ENCODE measurements around the gene CREB5.

CREB5 gene

DNA sequence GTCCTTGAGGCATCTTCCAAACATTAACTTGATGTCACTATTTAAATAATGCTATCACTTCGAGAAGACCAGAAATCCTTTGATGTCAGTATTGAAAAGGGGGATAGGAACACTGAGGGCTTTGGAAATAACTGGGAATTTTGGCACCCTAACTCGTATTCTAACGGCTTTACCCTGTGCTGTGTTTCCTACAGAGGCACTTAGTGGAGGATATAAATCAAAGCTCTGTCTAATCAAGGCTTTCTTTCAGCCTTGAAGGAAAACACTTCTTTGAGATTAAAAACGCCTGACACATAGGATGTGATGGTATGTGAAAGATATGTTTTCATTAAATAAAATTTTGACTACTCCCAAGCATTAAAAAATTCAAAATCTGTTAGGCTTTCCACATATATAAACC, 62.3 kb downstream of the CREB5 start:
- no peak overlapping the region for H3K4me3 ChIP-seq (IDR thresholded peaks at IDR 0.05; ENCODE audit: insufficient read depth, low read depth, low read length)
- no peak for TF ChIP-seq CTCF (conservative IDR thresholded peaks at IDR 0.05; ENCODE audit: low read depth, low read length)
- no peaks in the 10 kb centered on the region for H3K27me3 ChIP-seq (ENCODE audit: insufficient read depth, low read depth)
- H4K20me1 ChIP-seq (ENCODE audit: insufficient read depth): no peaks in the 10 kb centered on the region
- H3K4me1 ChIP-seq (ENCODE audit: low read depth, poor library complexity, severe bottlenecking): no peaks in the 10 kb centered on the region
- H3K36me3 ChIP-seq (ENCODE audit: insufficient read depth): no peaks in the 10 kb centered on the region
- no peak overlapping the region for H2AFZ ChIP-seq (ENCODE audit: low read depth)
- no peaks in the 10 kb centered on the region for H3K79me2 ChIP-seq (ENCODE audit: insufficient read depth, low read depth)
- no peak overlapping the region for H3K27ac ChIP-seq
- no peak overlapping the region for H3K9ac ChIP-seq
- H3K4me2 ChIP-seq: no peak overlapping the region

DNA sequence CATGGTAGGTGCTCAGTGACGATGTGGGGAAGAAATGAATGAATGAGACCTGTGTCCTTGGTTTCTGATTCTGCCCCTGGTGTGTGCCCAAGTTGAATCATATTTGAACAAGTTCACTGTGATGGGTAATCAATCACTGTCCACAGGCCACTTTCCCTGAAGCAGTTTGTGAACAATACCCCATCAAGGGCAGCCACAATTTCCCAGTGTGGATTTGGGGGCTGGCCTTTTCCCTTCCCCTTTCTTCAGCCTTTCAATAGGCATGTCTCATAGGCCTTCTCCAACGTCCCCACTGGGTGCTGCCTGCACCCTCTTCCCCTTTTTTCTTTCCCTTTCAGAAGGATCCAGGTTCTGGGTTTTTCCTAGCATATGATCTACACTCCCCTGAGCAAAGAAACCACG, 64.7 kb downstream of the CREB5 start:
- Histone ChIP-seq H3K4me1 (ENCODE audit: low read depth, poor library complexity, severe bottlenecking) (no peaks in the 10 kb centered on the region), H3K4me3 (IDR thresholded peaks at IDR 0.05; ENCODE audit: insufficient read depth, low read depth, low read length) (no peak overlapping the region), H4K20me1 (ENCODE audit: insufficient read depth) (no peaks in the 10 kb centered on the region), H3K4me2 (no peak overlapping the region), H3K27ac (no peak overlapping the region), H3K9ac (no peak overlapping the region), H3K79me2 (ENCODE audit: insufficient read depth, low read depth) (no peaks in the 10 kb centered on the region), H3K27me3 (ENCODE audit: insufficient read depth, low read depth) (no peaks in the 10 kb centered on the region), H2AFZ (ENCODE audit: low read depth) (no peak overlapping the region), H3K36me3 (ENCODE audit: insufficient read depth) (no peaks in the 10 kb centered on the region)
- TF ChIP-seq CTCF (conservative IDR thresholded peaks at IDR 0.05; ENCODE audit: low read depth, low read length): no peak

GRCh38 chr7:28478656-28479055, 66.3 kb downstream of the CREB5 start:
- H3K9ac ChIP-seq: no peak overlapping the region
- no peak overlapping the region for H3K4me2 ChIP-seq
- H3K79me2 ChIP-seq (ENCODE audit: insufficient read depth, low read depth): no peaks in the 10 kb centered on the region
- H3K4me3 ChIP-seq (IDR thresholded peaks at IDR 0.05; ENCODE audit: insufficient read depth, low read depth, low read length): no peak overlapping the region
- no peaks in the 10 kb centered on the region for H3K27me3 ChIP-seq (ENCODE audit: insufficient read depth, low read depth)
- no peak overlapping the region for H2AFZ ChIP-seq (ENCODE audit: low read depth)
- H3K27ac ChIP-seq: no peak overlapping the region
- no peaks in the 10 kb centered on the region for H3K4me1 ChIP-seq (ENCODE audit: low read depth, poor library complexity, severe bottlenecking)
- no peak for TF ChIP-seq CTCF (conservative IDR thresholded peaks at IDR 0.05; ENCODE audit: low read depth, low read length)
- H4K20me1 ChIP-seq (ENCODE audit: insufficient read depth): no peaks in the 10 kb centered on the region
- no peaks in the 10 kb centered on the region for H3K36me3 ChIP-seq (ENCODE audit: insufficient read depth)

DNA sequence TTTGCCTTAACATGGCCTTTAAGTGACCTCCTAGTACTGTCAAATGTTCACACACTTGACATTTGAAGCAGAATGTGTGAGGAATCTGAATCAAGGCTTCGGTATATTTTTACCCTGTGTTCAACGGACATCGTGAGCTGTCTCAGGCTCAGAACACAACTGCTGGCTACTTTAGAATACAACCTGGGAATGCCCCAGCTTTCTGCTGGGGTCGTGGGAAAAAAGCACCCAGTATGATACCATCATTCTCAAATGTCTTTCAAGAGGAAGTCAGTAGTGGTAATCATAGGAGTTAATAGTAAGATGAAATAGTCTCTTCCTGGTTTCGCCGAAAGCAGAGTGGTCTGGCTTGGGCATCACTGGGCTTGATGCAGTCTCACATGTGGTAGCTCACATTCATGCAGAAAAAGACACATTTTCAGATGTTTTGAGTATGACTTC, 67.2 kb downstream of the CREB5 start:
- Histone ChIP-seq H3K9ac (no peak overlapping the region), H3K27me3 (ENCODE audit: insufficient read depth, low read depth) (no peaks in the 10 kb centered on the region), H3K36me3 (ENCODE audit: insufficient read depth) (no peaks in the 10 kb centered on the region), H3K79me2 (ENCODE audit: insufficient read depth, low read depth) (no peaks in the 10 kb centered on the region), H3K4me2 (no peak overlapping the region), H3K4me1 (ENCODE audit: low read depth, poor library complexity, severe bottlenecking) (no peaks in the 10 kb centered on the region), H3K4me3 (IDR thresholded peaks at IDR 0.05; ENCODE audit: insufficient read depth, low read depth, low read length) (no peak overlapping the region), H3K27ac (no peak overlapping the region), H2AFZ (ENCODE audit: low read depth) (no peak overlapping the region), H4K20me1 (ENCODE audit: insufficient read depth) (no peaks in the 10 kb centered on the region)
- no peak for TF ChIP-seq CTCF (conservative IDR thresholded peaks at IDR 0.05; ENCODE audit: low read depth, low read length)
